SU-DHL-6 (cell line): ENCODE data around the gene SLCO3A1.

ENCODE experiments used
- H2AFZ ChIP-seq: fragments of 200-600 bp; sonication (generic); 2 replicates; pipeline ENCODE4 v1.6.1; 2014; ENCODE audit warnings: low read depth, mild to moderate bottlenecking, moderate library complexity, mixed read lengths, antibody characterized with exemption, low read length; ENCODE audit not compliant: severe bottlenecking
- H3F3A ChIP-seq: fragments of 200-600 bp; shearing (Covaris generic); 2 replicates; pipeline ENCODE4 v1.6.0; 2016; ENCODE audit warnings: antibody characterized with exemption, mild to moderate bottlenecking; ENCODE audit not compliant: insufficient read depth
- H3K27ac ChIP-seq: fragments of 200-600 bp; sonication (generic); 2 replicates; pipeline ENCODE4 v1.5.1; 2016; ENCODE audit warnings: low read depth, mild to moderate bottlenecking, low read length, moderate library complexity, mixed read lengths
- H3K27me3 ChIP-seq: fragments of 200-600 bp; sonication (generic), shearing (Covaris generic); 2 replicates; pipeline ENCODE4 v1.6.0; 2014; ENCODE audit warnings: mild to moderate bottlenecking, low read length
- H3K36me3 ChIP-seq: fragments of 200-600 bp; sonication (generic); 2 replicates; pipeline ENCODE4 v1.6.1; 2014; ENCODE audit warnings: mild to moderate bottlenecking, low read length, mixed read lengths
- H3K4me2 ChIP-seq: fragments of 300-600, 200-600 bp; shearing (Covaris generic), sonication (generic); 2 replicates; pipeline ENCODE4 v1.6.0; 2014; ENCODE audit warnings: low read length, low read depth, mild to moderate bottlenecking; ENCODE audit not compliant: poor library complexity, severe bottlenecking
- H3K4me3 ChIP-seq: fragments of 200-600 bp; sonication (generic); 2 replicates; pipeline ENCODE4 v1.5.1; 2014; ENCODE audit warnings: antibody characterized with exemption, low read length, mild to moderate bottlenecking, mixed read lengths; ENCODE audit not compliant: insufficient read depth, poor library complexity, severe bottlenecking
- H3K79me2 ChIP-seq: fragments of 200-600 bp; sonication (generic); 2 replicates; pipeline ENCODE4 v1.6.1; 2014; ENCODE audit warnings: mild to moderate bottlenecking, low read length, moderate library complexity; ENCODE audit not compliant: insufficient read depth
- H3K9ac ChIP-seq: fragments of 200-600 bp; sonication (generic); 2 replicates; pipeline ENCODE4 v1.7.0; 2014; ENCODE audit warnings: mild to moderate bottlenecking, low read length
- H3K9me2 ChIP-seq: fragments of 200-600 bp; sonication (generic); replicated peaks from 2 replicates; pipeline ENCODE4 v1.6.1; 2014; ENCODE audit warnings: low read length; ENCODE audit not compliant: insufficient read depth
- H3K9me3 ChIP-seq: fragments of 200-600 bp; sonication (generic); 2 replicates; pipeline ENCODE4 v1.6.1; 2014; ENCODE audit warnings: low read length, mixed read lengths; ENCODE audit not compliant: insufficient read depth
- H4K20me1 ChIP-seq: fragments of 200-600 bp; sonication (generic); 2 replicates; pipeline ENCODE4 v1.6.1; 2014; ENCODE audit warnings: low read depth, mild to moderate bottlenecking, antibody characterized with exemption, low read length, moderate library complexity, mixed read lengths
- EZH2phosphoT487 ChIP-seq: fragments of 200-600 bp; sonication (generic), shearing (Covaris generic); conservative IDR thresholded peaks from 2 replicates; pipeline ENCODE4 v1.6.1; 2018; ENCODE audit warnings: mild to moderate bottlenecking, antibody characterized with exemption, low read length, moderate library complexity, mixed read lengths
- TF ChIP-seq, protein P1 (sequence below): fragments of 200-600 bp; sonication (generic); IDR thresholded peaks from one replicate; pipeline ENCODE4 v1.5.1; 2017; ENCODE audit warnings: antibody characterized with exemption, mild to moderate bottlenecking, low read length, moderate library complexity; ENCODE audit not compliant: insufficient read depth, poor library complexity, severe bottlenecking

SLCO3A1 gene

DNA sequence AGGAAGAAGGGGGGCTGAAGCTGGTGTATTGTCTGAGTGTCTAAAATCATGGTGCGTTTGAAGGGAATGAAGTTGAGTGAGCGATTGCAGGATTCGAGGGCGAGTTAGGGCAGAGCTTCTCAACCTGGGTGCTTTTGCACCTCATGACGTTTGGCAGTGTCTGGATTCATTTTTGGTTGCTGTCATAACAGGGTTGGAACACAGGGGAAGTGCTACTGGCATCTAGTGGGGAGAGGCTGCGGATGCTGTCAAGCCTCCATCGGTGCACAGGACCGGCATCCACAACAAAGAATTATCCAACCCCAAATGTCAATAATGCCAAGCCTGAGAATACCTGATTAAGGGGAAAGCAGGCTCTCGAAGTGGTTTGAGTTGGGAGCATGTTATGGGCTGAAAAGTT, 120.0 kb downstream of the SLCO3A1 start:
- Histone ChIP-seq H3K79me2 (no peaks in the 10 kb centered on the region), H3K27me3 (no peaks in the 10 kb centered on the region), H3F3A (no peaks in the 10 kb centered on the region), H3K9ac (no peak overlapping the region), H4K20me1 (0 out of 2 replicates have a peak, but pooled peaks cover 5% of the 10 kb centered on the region), H3K36me3 (no peaks in the 10 kb centered on the region), H3K4me2 (no peak overlapping the region), H3K27ac (no peak overlapping the region), H2AFZ (no peak overlapping the region), H3K9me2 (no peaks in the 10 kb centered on the region), H3K9me3 (no peaks in the 10 kb centered on the region), H3K4me3 (no peak overlapping the region)
- no peak for TF ChIP-seq EZH2phosphoT487
- TF ChIP-seq, protein P1, sequence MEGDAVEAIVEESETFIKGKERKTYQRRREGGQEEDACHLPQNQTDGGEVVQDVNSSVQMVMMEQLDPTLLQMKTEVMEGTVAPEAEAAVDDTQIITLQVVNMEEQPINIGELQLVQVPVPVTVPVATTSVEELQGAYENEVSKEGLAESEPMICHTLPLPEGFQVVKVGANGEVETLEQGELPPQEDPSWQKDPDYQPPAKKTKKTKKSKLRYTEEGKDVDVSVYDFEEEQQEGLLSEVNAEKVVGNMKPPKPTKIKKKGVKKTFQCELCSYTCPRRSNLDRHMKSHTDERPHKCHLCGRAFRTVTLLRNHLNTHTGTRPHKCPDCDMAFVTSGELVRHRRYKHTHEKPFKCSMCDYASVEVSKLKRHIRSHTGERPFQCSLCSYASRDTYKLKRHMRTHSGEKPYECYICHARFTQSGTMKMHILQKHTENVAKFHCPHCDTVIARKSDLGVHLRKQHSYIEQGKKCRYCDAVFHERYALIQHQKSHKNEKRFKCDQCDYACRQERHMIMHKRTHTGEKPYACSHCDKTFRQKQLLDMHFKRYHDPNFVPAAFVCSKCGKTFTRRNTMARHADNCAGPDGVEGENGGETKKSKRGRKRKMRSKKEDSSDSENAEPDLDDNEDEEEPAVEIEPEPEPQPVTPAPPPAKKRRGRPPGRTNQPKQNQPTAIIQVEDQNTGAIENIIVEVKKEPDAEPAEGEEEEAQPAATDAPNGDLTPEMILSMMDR = no peak

DNA sequence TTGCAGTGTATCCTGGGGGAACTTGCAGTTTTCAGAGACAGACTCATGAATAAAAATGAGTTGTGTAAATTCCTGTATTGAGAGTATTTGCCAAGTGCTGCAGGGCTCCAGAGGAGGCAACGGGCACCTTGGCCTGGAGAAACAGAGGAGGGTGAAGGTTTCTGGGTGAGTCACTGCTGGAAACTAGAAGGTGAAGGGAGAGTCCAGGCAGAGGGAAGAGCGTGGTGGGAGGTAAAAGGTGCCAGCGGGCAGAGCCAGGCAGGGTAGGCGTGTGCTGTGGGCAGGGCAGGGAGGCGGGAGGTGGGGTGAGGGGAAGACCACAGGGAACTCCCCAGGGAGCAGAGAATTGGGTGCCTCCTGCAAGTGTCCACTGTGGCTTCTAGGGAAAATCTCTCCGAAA, 120.8 kb downstream of the SLCO3A1 start:
- Histone ChIP-seq H3K79me2 (no peaks in the 10 kb centered on the region), H3K9me2 (no peaks in the 10 kb centered on the region), H3K4me2 (no peak overlapping the region), H3K9me3 (no peaks in the 10 kb centered on the region), H3K27me3 (no peaks in the 10 kb centered on the region), H3K4me3 (no peak overlapping the region), H2AFZ (no peak overlapping the region), H4K20me1 (peaks cover 9% of the 10 kb centered on the region), H3K36me3 (no peaks in the 10 kb centered on the region), H3K9ac (no peak overlapping the region), H3K27ac (no peak overlapping the region), H3F3A (no peaks in the 10 kb centered on the region)
- no peak for TF ChIP-seq EZH2phosphoT487
- TF ChIP-seq, protein P1 = no peak

DNA sequence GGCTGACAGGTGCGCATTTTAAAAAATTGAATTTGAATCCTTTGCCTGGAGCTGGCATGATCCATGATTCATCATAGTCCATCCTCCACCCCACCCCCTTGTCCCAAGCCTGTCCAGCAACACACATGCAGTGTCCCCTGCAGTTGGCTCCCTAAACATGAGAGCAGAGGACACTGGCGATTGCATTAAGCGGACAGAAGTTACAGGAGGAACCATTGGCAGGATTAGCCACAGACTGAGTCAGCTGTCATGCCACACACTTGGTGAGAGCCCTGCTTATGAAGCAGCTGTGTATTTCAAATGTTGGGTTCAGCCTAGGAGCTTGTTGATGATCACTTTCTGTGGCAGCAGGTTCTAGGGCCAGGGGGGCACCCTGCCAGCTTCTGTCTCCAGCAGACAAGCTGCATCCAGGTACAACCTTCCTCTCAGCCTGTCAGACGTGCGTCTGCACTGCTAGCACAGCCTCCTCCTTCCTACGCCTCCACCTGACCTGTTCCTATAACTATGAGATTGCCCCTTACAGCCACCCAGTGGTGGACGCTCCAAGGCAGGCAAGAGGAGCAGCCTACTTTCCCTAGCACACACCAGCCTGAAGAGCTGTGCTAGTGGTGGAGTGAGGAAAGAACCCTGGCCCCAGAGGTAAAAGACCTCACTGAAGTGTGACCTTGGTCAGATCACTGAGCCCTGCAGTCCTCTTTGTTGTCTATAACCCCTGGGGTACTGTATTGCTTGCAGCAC, 121.9 kb downstream of the SLCO3A1 start:
- Histone ChIP-seq H3K27me3 (no peaks in the 10 kb centered on the region), H2AFZ (no peak overlapping the region), H3K4me2 (no peak overlapping the region), H3K4me3 (no peak overlapping the region), H3K9me3 (no peaks in the 10 kb centered on the region), H3K36me3 (no peaks in the 10 kb centered on the region), H3K79me2 (no peaks in the 10 kb centered on the region), H4K20me1 (peaks cover 12% of the 10 kb centered on the region), H3K9me2 (no peaks in the 10 kb centered on the region), H3F3A (no peaks in the 10 kb centered on the region), H3K9ac (no peak overlapping the region), H3K27ac (no peak overlapping the region)
- TF ChIP-seq, protein P1 = no peak
- no peak for TF ChIP-seq EZH2phosphoT487
